Measurements from ENCODE around the gene MLPH. TPM values are rescaled to one million over a fixed set of nuclear protein-coding genes. Genes with fewer than 3 reads are reported as not detected.
A peak's percentile ranks its signal among the peaks of the same experiment; 100 is the strongest.

Gene MLPH
- total and polyA plus RNA-seq, 2 of the 4 experiments (the other 2 are of a cell fraction): 13.8 to 21.6 TPM

GRCh38 chr2:237604391-237604790, 117.3 kb downstream of the MLPH start:
- 100% methylated on average over 1 of the region's 11 CpGs; no CpG with 5 or more reads in 1 of the 2 experiments for WGBS, 2 experiments (ENCODE audit: extremely low coverage in 2 of 2, insufficient read length in 1 of 2)

More at GRCh38 chr2:237604391-237604790, 117.3 kb downstream of the MLPH start:
- Histone ChIP-seq H4K5ac (ENCODE audit: low read depth, low read length) (0 out of 2 replicates have a peak overlapping the region, but pooled peaks have one; percentile 20), H3K79me1 (ENCODE audit: low read depth in 1 of 2, low read length in 2 of 2) (no peaks in the 10 kb centered on the region), H3K36me3 (ENCODE audit: control insufficient read depth, insufficient read depth, low read length) (no peaks in the 10 kb centered on the region), H2BK5ac (ENCODE audit: low read depth, low read length, poor library complexity, severe bottlenecking) (no peak overlapping the region), H3K9me3 (ENCODE audit: control insufficient read depth, insufficient read depth, low read length) (no peaks in the 10 kb centered on the region), H3K4me1 (ENCODE audit: control insufficient read depth, insufficient read depth, low read length) (peaks cover 7% of the 10 kb centered on the region), H3K27ac (ENCODE audit: insufficient read depth, low read length) (no peak overlapping the region), H2BK15ac (ENCODE audit: low read depth, low read length) (no peak overlapping the region; the same call in 2 of the 3 replicates), H2AFZ (replicated peaks; ENCODE audit: low read length, poor library complexity) (peak overlapping the region; percentile 53), H3K4me3 (ENCODE audit: insufficient read depth, low read depth, low read length) (no peak overlapping the region), H2AK5ac (ENCODE audit: low read depth, low read length) (peak overlapping the region; percentile 93), H3K14ac (replicated peaks; ENCODE audit: low read depth, low read length) (0 out of 2 replicates have a peak overlapping the region, but pooled peaks have one; percentile 21), H3K23ac (ENCODE audit: low read depth, low read length) (no peak overlapping the region), H3K4me2 (ENCODE audit: low read depth, low read length) (no peak overlapping the region), H3K18ac (ENCODE audit: low read depth, low read length) (peak overlapping the region; percentile 33; the same call in 1 of the 2 replicates), H4K8ac (ENCODE audit: low read depth in 2 of 2, low read length in 2 of 2) (peak overlapping the region in 1 of 2 experiments; percentile 54; a peak in 2 of 4 replicates), H3K27me3 (ENCODE audit: control insufficient read depth, insufficient read depth, low read length) (no peaks in the 10 kb centered on the region), H4K20me1 (ENCODE audit: insufficient read depth, low read length) (no peaks in the 10 kb centered on the region), H4K91ac (ENCODE audit: insufficient read depth, low read depth, low read length) (0 out of 2 replicates have a peak overlapping the region, but pooled peaks have one; percentile 15), H3K4ac (ENCODE audit: low read depth, low read length) (peak overlapping the region; percentile 65), H3K9ac (ENCODE audit: low read depth, low read length) (no peak overlapping the region), H2BK20ac (ENCODE audit: low read depth, low read length) (peak overlapping the region; percentile 55; the same call in 1 of the 2 replicates), H3K9me1 (ENCODE audit: insufficient read depth, low read length) (peaks cover 9% of the 10 kb centered on the region; the same call in 1 of the 2 replicates), H2AK9ac (replicated peaks; ENCODE audit: low read depth, low read length, poor library complexity) (peak overlapping the region; percentile 22), H3K56ac (ENCODE audit: extremely low read depth, insufficient read depth, low read length) (no peak overlapping the region), H2BK120ac (ENCODE audit: low read depth, low read length) (peak overlapping the region; percentile 72; the same call in 1 of the 2 replicates)
- no peak for TF ChIP-seq CEBPB (IDR thresholded peaks at IDR 0.05; ENCODE audit: low read depth, low read length)
- no peak for TF ChIP-seq CHD1 (IDR thresholded peaks at IDR 0.05; ENCODE audit: low read depth, low read length)
- no peak for TF ChIP-seq RFX5 (IDR thresholded peaks at IDR 0.05; ENCODE audit: low read depth, low read length)
- TF ChIP-seq MAFK (IDR thresholded peaks at IDR 0.05; ENCODE audit: low read depth, low read length): no peak
- TF ChIP-seq NFE2L2 (IDR thresholded peaks at IDR 0.05; ENCODE audit: low read depth, low read length): no peak
- TF ChIP-seq MXI1 (IDR thresholded peaks at IDR 0.05; ENCODE audit: borderline replicate concordance, low read depth, low read length): no peak
- no peak for TF ChIP-seq BHLHE40 (IDR thresholded peaks at IDR 0.05; ENCODE audit: low read depth, low read length)
- TF ChIP-seq MAZ (IDR thresholded peaks at IDR 0.05; ENCODE audit: borderline replicate concordance, low read depth, low read length): no peak
- TF ChIP-seq RCOR1 (IDR thresholded peaks at IDR 0.05; ENCODE audit: insufficient replicate concordance, low read length): no peak
- TF ChIP-seq ELK1 (IDR thresholded peaks at IDR 0.05; ENCODE audit: borderline replicate concordance, low read depth, low read length): no peak
- TF ChIP-seq SMC3 (IDR thresholded peaks at IDR 0.05; ENCODE audit: low read depth, low read length): no peak
- TF ChIP-seq CTCF (conservative IDR thresholded peaks at IDR 0.05; ENCODE audit: low read depth, low read length): no peak
- no peak for TF ChIP-seq RAD21 (IDR thresholded peaks at IDR 0.05; ENCODE audit: low read length)
- no peak for TF ChIP-seq USF2 (IDR thresholded peaks at IDR 0.05; ENCODE audit: low read depth, low read length)
- TF ChIP-seq POLR2A (IDR thresholded peaks at IDR 0.05; ENCODE audit: low read depth, low read length): no peak
- TF ChIP-seq FOS (IDR thresholded peaks at IDR 0.05; ENCODE audit: low read depth, low read length): no peak
- dilution Hi-C loops (cut with HindIII; ENCODE audit: low sequenced_read_pairs, unreplicated experiment) (no loop called here), intact Hi-C loops (cut with micrococcal nuclease) (loop anchor here (5.0 kb wide), 1 partner anchor 138 kb away; no protein-coding TSS in a partner anchor), in situ Hi-C loops (cut with MboI; ENCODE audit: low sequenced_read_pairs) (no loop called here)
- no TSS peak for BruUV-seq (replicated peaks)
- CTCF ChIA-PET: interaction anchor here (1.0 kb wide), 2 partner anchors 23 to 83 kb away, joined by 4 read pairs; no protein-coding TSS in a partner anchor
- POLR2A ChIA-PET (ENCODE audit: unreplicated experiment): interaction anchor here (0.6 kb wide), 1 partner anchor 39 kb away, joined by 7 read pairs; no protein-coding TSS in a partner anchor
- ATAC-seq (ENCODE audit: low read depth) (no peak), DNase-seq (no peak)

Measured in IMR-90 (cell line).